CD4-positive, alpha-beta T cell treated with Interleukin-6 for 4 hours (primary cell): Measurements from ENCODE around the gene CDT1.

Source experiments
- DNase-seq: peaks from one replicate; pipeline ENCODE4 v3.0.0-alpha.2; 2020; ENCODE audit warnings: mixed read lengths

The CDT1 gene

GRCh38 chr16:88840600-88841215 is 37.1 kb downstream of the CDT1 start:
- no peak for DNase-seq

GRCh38 chr16:88841521-88842307 is 38.1 kb downstream of the CDT1 start:
- DNase-seq: no peak

- no peak for DNase-seq
Measured at GRCh38 chr16:88842308-88842756, 38.7 kb downstream of the CDT1 start.

- no peak for DNase-seq
Measured at GRCh38 chr16:88842806-88843205, 39.2 kb downstream of the CDT1 start.

GRCh38 chr16:88843256-88843655 is 39.7 kb downstream of the CDT1 start:
- DNase-seq: no peak

GRCh38 chr16:88844419-88845036 is 40.9 kb downstream of the CDT1 start:
- no peak for DNase-seq

GRCh38 chr16:88846088-88846487 is 42.5 kb downstream of the CDT1 start:
- DNase-seq: no peak

GRCh38 chr16:88847654-88848053 is 44.1 kb downstream of the CDT1 start:
- DNase-seq: no peak

- no peak for DNase-seq
Measured at GRCh38 chr16:88848557-88848956, 45.0 kb downstream of the CDT1 start.

GRCh38 chr16:88850531-88851199 is 47.1 kb downstream of the CDT1 start:
- no peak for DNase-seq

GRCh38 chr16:88851616-88852015 is 48.0 kb downstream of the CDT1 start:
- no peak for DNase-seq

- no peak for DNase-seq
Measured at GRCh38 chr16:88853325-88853941, 49.8 kb downstream of the CDT1 start.

- peak; percentile 33 for DNase-seq
Measured at GRCh38 chr16:88854306-88855111, 50.9 kb downstream of the CDT1 start.

- DNase-seq: no peak
Measured at GRCh38 chr16:88855176-88855575, 51.6 kb downstream of the CDT1 start.

GRCh38 chr16:88855736-88856121 is 52.1 kb downstream of the CDT1 start:
- DNase-seq: no peak

- no peak for DNase-seq
Measured at GRCh38 chr16:88856122-88856827, 52.7 kb downstream of the CDT1 start.

- DNase-seq: peak; percentile 99
Measured at GRCh38 chr16:88856828-88857727, 53.5 kb downstream of the CDT1 start, which contains the start of the genes GALNS and TRAPPC2L. TSS of gene GALNS (minus strand) at chr16:88856947. CDS start at chr16:88856877, 70 bp downstream. TSS of gene TRAPPC2L (plus strand) at chr16:88857127. CDS start at chr16:88857151, 24 bp downstream.

GRCh38 chr16:88857728-88858339 is 54.2 kb downstream of the CDT1 start:
- DNase-seq: peak; percentile 81
